Loucy (cell line): ENCODE data around the gene STK4.
A peak's percentile ranks its signal among the peaks of the same experiment; 100 is the strongest.

Experiments
- H2AFZ ChIP-seq: fragments of 200-600 bp; sonication (generic); 2 replicates; pipeline ENCODE4 v1.6.0; 2016; ENCODE audit warnings: antibody characterized with exemption, mild to moderate bottlenecking, low read length, moderate library complexity
- H3F3A ChIP-seq: fragments of 200-600 bp; 2 replicates; pipeline ENCODE4 v1.6.0; 2016; ENCODE audit warnings: antibody characterized with exemption, low read depth, mild to moderate bottlenecking
- H3K27me3 ChIP-seq: fragments of 200-600 bp; sonication (generic); 2 replicates; pipeline ENCODE4 v1.6.1; 2014; ENCODE audit warnings: low read length, mild to moderate bottlenecking; ENCODE audit not compliant: insufficient read depth, poor library complexity, severe bottlenecking
- H3K36me3 ChIP-seq: fragments of 200-600 bp; sonication (generic); 2 replicates; pipeline ENCODE4 v1.6.1; 2016; ENCODE audit warnings: low read length; ENCODE audit not compliant: insufficient read depth
- H3K4me1 ChIP-seq: fragments of 200-600 bp; sonication (generic); 2 replicates; pipeline ENCODE4 v1.5.1; 2014; ENCODE audit warnings: low read length, mild to moderate bottlenecking; ENCODE audit not compliant: insufficient read depth, poor library complexity, severe bottlenecking
- H3K4me2 ChIP-seq: fragments of 200-600 bp; sonication (generic); 2 replicates; pipeline ENCODE4 v1.6.0; 2014; ENCODE audit warnings: antibody characterized with exemption, low read length, low read depth, mild to moderate bottlenecking; ENCODE audit not compliant: poor library complexity, severe bottlenecking
- H3K4me3 ChIP-seq: fragments of 200-600 bp; sonication (generic); 2 replicates; pipeline ENCODE4 v1.5.1; 2014; ENCODE audit warnings: low read length, mild to moderate bottlenecking, mixed read lengths; ENCODE audit not compliant: poor library complexity, severe bottlenecking
- H3K79me2 ChIP-seq: fragments of 200-600 bp; sonication (generic); 2 replicates; pipeline ENCODE4 v1.6.1; 2014; ENCODE audit warnings: low read length; ENCODE audit not compliant: insufficient read depth
- H3K9ac ChIP-seq: fragments of 200-600 bp; sonication (generic); 2 replicates; pipeline ENCODE4 v1.6.0; 2014; ENCODE audit warnings: mild to moderate bottlenecking, low read depth, low read length, moderate library complexity; ENCODE audit not compliant: poor library complexity, severe bottlenecking
- H3K9me2 ChIP-seq: fragments of 200-600 bp; sonication (generic); replicated peaks from 2 replicates; pipeline ENCODE4 v1.6.1; 2016; ENCODE audit warnings: low read depth, low read length, mixed read lengths
- H3K9me3 ChIP-seq: fragments of 200-600 bp; sonication (generic); 2 replicates; pipeline ENCODE4 v1.6.1; 2014; ENCODE audit warnings: mild to moderate bottlenecking, antibody characterized with exemption, low read length, low read depth; ENCODE audit not compliant: insufficient read depth
- H4K20me1 ChIP-seq: fragments of 200-600 bp; sonication (generic); 2 replicates; pipeline ENCODE4 v1.6.0; 2014; ENCODE audit warnings: antibody characterized with exemption, low read length, mild to moderate bottlenecking; ENCODE audit not compliant: insufficient read depth, poor library complexity, severe bottlenecking
- EZH2phosphoT487 ChIP-seq: fragments of 200-600 bp; IDR thresholded peaks from 2 replicates; pipeline ENCODE4 v1.6.1; 2018; ENCODE audit warnings: antibody characterized with exemption, mild to moderate bottlenecking, moderate library complexity, borderline replicate concordance
- TF ChIP-seq, protein P1 (sequence below): fragments of 200-600 bp; sonication (generic); conservative IDR thresholded peaks from 2 replicates; pipeline ENCODE4 v1.5.1; 2014; ENCODE audit warnings: mild to moderate bottlenecking, antibody characterized with exemption, low read length

Gene STK4

DNA sequence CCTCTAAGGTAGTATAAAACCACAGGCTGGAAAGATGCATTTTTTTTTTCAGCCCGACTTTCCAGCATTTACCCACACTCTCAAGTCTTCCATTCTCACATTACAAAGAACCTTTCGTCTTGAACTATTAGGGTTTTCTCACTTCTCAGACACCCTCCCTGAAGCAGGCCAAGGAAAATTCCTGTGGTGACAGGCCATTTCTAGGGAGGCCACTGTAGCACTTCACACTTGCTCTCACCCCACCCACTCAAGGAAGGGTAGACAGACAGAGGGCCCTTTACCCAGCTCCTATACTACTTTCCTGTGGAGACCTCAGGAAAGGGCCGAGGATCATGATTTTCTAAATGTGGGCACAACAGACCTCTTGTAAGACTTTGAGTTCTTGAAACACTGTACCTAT is 106.9 kb downstream of the STK4 start:
- no peak for TF ChIP-seq EZH2phosphoT487
- TF ChIP-seq, protein P1, sequence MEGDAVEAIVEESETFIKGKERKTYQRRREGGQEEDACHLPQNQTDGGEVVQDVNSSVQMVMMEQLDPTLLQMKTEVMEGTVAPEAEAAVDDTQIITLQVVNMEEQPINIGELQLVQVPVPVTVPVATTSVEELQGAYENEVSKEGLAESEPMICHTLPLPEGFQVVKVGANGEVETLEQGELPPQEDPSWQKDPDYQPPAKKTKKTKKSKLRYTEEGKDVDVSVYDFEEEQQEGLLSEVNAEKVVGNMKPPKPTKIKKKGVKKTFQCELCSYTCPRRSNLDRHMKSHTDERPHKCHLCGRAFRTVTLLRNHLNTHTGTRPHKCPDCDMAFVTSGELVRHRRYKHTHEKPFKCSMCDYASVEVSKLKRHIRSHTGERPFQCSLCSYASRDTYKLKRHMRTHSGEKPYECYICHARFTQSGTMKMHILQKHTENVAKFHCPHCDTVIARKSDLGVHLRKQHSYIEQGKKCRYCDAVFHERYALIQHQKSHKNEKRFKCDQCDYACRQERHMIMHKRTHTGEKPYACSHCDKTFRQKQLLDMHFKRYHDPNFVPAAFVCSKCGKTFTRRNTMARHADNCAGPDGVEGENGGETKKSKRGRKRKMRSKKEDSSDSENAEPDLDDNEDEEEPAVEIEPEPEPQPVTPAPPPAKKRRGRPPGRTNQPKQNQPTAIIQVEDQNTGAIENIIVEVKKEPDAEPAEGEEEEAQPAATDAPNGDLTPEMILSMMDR: no peak
- Histone ChIP-seq H4K20me1 (no peaks in the 10 kb centered on the region), H3K36me3 (peaks cover 44% of the 10 kb centered on the region; the same call in 1 of the 2 replicates), H3F3A (no peaks in the 10 kb centered on the region), H3K9me2 (no peaks in the 10 kb centered on the region), H3K4me3 (no peak overlapping the region), H3K4me1 (no peaks in the 10 kb centered on the region), H2AFZ (no peak overlapping the region), H3K4me2 (no peak overlapping the region), H3K9me3 (no peaks in the 10 kb centered on the region), H3K27me3 (no peaks in the 10 kb centered on the region), H3K9ac (no peak overlapping the region), H3K79me2 (no peaks in the 10 kb centered on the region)

DNA sequence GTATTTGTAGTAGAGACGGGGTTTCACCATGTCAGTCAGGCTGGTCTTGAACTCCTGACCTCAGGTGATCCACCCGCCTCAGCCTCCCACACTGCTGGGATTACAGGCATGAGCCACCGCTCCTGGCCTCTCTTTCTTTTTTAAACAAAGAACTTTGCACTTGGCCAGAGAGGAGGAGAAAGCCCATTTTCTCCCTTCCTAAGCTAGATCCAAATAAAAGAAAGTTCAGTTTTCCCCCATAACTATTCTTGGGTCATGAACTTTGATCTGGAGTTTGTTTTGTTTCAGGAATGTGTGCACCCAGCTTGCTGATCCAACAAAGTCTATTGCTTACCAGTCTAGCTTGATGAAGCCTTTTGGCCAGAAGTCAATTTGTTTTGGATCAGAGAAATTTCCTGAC is 111.2 kb downstream of the STK4 start:
- peaks cover 63% of the 10 kb centered on the region; the same call in 1 of the 2 replicates for H3K36me3 ChIP-seq
- H3K9me2 ChIP-seq: no peaks in the 10 kb centered on the region
- H3K27me3 ChIP-seq: no peaks in the 10 kb centered on the region

DNA sequence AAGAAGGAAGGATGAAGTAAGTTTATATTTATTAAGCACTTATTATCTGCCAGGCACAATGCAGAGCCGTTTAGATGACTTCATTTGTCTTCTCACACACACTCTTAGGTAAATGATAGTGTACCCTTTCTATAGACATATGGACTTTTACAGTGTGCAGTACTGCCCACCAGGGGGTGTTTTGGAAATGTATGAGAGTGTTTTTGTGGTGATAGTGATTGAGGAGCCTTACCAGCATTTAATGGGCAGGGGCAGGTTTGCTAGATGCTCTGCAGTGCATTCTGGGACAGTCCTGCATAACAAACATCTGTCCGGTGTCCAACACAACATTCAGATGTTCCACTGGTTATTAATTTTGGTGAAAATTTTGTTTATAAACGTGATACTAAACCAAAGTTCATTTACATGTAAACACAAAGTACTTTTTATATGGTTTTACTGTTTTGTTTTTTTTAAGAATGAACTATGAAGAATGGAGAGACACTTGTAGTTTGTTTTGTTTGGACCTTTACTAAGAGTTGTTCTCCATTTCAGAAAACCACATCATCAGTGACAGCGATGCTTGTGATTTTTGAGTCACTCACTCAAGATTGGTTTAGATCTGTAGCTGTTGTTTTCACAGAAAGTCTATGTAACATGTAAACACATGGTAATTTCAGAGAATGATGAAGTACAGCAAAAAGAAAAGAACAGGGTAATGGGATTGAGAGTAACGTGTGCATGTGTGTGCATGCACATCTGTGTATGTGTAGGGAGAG is 114.7 kb downstream of the STK4 start:
- H3K27me3 ChIP-seq: no peaks in the 10 kb centered on the region
- no peak overlapping the region for H3K4me3 ChIP-seq
- no peaks in the 10 kb centered on the region for H3K79me2 ChIP-seq
- no peaks in the 10 kb centered on the region for H3F3A ChIP-seq
- no peaks in the 10 kb centered on the region for H4K20me1 ChIP-seq
- H3K9ac ChIP-seq: no peak overlapping the region
- TF ChIP-seq, protein P1: peak; percentile 63
- TF ChIP-seq EZH2phosphoT487: no peak
- H3K36me3 ChIP-seq: peaks cover 49% of the 10 kb centered on the region; the same call in 1 of the 2 replicates
- no peaks in the 10 kb centered on the region for H3K9me2 ChIP-seq
- peaks cover 16% of the 10 kb centered on the region for H3K4me1 ChIP-seq
- H2AFZ ChIP-seq: no peak overlapping the region
- no peaks in the 10 kb centered on the region; the same call in 1 of the 2 replicates for H3K9me3 ChIP-seq
- no peak overlapping the region for H3K4me2 ChIP-seq

More for the DNA sequence above, 111.2 kb downstream of the STK4 start:
- Histone ChIP-seq H4K20me1 (no peaks in the 10 kb centered on the region), H3K9me3 (no peaks in the 10 kb centered on the region; the same call in 1 of the 2 replicates), H3K9ac (no peak overlapping the region), H3K79me2 (no peaks in the 10 kb centered on the region), H2AFZ (no peak overlapping the region), H3K4me3 (no peak overlapping the region), H3F3A (no peaks in the 10 kb centered on the region), H3K4me2 (no peak overlapping the region), H3K4me1 (no peaks in the 10 kb centered on the region)
- TF ChIP-seq, protein P1: no peak
- TF ChIP-seq EZH2phosphoT487: no peak
